ENCODE data around the gene SLC25A1.
"Not testable (repeated sequence)": the region's sequence is repeated elsewhere in the genome, so short reads cannot be mapped to it uniquely, and the experiment has no call there.

The SLC25A1 gene

DNA sequence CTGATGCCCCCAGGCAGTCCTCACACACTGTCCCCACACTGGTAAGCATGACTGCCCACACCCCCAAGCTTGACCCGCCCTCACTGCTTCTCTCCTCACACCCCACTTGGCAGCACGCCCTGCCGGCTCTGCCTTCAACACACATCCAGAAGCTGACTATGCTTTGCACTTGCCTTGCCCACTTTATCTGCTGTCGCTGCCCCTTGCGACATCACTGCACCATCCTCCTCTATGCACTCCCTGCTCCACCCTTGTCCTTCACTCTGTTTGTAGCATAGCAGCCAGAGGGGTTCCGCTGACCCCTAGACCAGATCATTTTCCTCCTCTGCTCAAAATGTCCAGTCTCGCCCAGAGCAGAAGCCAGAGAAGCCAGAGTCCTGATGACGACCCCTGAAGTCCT lies 25.3 kb upstream of the SLC25A1 start:
- DNase-seq, result no peak

DNA sequence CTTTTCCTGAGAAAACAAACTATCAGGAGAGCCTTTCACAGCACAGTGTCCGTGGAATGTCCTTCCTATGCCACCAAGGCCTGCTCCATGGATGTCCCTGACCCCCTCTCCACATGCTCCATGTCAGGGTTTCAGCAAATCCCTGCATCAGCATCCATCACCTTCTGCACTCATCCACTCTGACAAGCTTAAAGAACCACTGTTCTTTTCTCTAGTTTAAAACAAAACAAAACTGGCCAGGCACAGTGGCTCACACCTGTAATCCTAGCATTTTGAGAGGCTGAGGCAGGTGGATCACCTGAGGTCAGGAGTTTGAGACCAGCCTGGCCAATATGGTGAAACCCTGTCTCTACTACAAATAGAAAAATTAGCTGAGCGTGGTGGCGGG lies 24.3 kb upstream of the SLC25A1 start:
- not testable (repeated sequence) for DNase-seq

DNA sequence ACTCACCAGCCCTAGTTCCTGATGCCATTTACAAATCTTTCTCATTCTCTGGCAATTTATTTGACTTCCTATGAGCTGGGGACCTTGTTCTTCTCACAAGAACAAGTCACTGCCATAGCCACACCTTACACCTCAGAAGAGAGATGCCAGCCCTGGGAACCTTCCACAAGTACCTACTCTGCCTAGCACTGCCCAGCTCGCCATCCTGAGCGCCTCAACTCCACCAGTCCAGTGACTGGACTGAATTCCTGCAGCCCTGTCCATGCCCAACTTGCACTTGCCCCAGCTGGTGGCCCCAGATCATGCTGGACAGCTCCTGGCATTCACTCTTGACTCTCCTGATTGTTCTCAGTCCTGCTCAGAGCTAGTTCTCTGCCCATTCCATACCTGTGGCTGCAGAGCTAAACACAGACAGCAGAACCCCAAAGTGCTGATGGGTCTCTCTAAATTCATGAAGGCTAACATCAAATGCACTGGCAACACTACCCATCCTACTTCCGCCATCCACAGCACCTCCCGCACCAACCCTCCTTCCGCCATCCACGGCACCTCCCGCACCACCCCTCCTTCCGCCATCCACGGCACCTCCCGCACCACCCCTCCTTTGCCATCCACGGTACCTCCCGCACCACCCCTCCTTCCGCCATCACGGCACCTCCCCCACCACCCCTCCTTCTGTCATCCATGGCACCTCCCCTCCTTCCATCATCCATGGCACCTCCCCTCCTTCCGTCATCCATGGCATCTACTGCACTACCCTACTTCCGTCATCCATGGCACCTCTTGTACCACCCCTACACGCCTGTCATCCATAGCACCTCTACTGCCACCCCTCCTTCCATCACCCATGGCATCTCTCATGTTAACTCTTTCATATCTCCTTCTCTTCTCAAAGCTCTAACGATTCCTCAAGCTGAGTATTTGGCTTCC lies 23.6 kb upstream of the SLC25A1 start:
- DNase-seq, result no peak

DNA sequence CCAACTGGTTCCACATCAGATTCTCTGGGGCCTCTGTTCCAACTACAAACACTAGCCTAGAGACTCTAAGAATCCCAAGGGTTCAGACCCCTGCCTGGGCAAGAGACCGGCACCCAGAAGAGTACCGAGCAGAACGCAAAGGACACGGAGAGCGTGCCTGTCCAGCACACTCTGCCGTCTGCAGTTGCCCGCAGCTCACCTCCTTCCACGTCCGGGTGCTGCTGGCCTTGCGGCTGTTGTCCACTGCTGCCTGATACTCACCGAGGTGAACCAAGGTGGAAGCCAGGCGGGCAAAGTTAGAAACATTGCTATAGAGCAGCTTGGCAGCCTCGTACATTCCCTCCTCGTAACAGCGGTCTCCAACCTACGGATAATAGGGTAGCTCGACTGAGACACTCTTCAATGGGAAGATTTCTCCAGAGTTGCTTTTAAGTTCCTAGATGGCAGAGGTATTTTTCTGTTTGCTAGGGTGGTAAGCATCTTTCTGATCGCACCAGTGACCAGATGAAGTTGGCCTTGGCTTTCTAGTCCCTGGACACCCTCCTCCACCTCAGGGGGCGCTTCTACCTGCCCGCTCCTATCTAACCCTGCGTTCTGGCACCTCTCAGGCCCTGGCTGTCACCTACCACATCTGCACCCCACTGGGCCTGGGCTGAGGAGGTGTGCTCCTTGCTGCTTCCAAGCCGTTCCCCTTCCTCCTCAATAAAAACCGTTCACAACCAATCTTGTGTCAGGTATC lies 22.8 kb upstream of the SLC25A1 start:
- no peak for DNase-seq

DNA sequence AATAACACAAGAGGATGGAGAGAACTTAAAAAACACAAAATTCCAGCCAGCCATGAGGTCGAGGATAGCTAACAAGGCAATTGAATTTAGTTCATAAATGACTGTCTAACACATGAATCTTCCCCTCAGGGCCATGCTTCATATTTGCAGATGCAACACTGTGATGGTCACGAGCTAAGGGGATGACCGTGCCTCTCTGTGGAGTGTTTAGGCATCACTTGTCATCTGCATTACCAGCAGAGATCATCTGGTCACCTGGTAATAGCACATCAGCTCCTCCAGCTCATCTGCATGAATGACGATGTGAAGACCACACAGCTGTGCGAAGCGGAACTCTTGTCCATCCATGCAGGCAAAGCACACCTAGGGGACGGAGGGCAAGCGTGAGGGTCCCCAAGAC lies 20.9 kb upstream of the SLC25A1 start:
- no peak for DNase-seq

DNA sequence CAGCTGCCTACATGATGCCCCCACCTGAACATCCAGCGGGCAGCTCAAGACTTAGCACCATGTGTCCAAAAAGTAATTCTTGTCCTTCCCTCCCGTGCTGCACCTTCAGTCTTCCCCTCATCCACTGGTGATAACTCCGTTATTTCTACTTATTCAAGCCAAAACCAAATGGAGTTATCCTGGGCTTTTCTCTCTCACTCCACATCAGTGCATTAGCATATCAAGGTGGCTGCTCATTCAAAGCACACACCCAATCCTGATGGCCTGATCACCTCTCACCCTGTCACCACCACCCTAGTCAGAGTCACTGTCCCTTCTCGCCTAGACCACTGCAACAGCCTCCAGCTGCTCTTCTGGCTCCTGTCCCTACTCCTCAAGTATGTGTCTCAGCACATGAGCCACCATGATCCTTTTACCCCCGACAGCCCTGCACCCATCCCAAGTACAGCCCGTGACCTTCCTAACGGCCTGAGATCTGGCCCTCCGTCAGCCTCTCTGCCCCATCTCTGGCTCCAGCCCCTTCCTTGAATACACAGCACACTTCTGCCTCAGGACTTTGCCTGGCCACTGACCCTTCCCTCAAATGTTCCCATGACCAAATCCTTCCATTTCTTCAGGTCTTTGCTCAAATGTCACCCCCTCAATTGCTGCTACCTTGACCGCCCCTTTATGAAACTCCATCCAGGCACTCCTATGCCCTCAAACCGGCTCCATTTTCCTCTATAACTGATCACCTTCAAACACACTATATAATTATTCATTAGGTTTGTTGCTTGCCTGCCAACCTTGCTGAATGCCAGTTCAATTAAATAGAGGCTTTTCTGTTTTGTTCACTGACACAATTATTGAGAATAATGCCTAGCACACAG lies 19.7 kb upstream of the SLC25A1 start:
- no peak for DNase-seq

DNA sequence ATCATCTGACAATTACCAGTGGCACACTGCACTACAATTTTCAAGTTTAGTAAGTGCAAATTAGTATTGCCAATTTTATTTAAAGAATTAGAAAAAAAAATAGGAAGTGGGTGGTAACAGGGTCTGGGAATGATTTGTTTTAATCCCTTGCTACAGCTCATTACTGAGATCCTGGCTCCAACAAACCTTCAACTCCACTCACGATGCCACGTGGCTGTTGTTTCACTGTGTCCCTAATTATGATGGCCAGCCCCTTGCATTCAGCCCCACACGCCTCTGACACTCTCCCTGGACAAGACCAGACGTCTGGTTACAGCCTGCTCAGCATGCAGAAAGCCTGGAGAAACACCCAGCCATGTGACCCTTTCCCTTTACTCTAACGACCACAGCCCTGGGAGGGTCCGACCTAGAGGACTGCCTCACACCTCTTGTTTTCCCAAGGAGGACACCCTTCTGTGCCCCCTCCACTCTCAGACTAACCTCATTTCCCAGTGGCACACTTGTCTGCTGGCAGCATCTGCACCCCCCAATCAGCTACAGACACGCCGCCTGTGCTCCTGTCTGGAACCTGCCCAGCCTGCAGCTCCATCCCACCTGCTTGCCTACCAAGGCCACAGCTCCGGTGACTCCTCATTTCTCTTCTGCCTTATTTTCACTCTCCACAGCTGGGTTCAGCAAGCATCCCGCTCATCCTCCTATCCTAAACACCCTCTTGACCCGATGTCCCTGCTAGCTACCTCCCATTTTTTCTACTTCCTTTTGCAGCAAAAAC lies 18.5 kb upstream of the SLC25A1 start:
- DNase-seq, result no peak

DNA sequence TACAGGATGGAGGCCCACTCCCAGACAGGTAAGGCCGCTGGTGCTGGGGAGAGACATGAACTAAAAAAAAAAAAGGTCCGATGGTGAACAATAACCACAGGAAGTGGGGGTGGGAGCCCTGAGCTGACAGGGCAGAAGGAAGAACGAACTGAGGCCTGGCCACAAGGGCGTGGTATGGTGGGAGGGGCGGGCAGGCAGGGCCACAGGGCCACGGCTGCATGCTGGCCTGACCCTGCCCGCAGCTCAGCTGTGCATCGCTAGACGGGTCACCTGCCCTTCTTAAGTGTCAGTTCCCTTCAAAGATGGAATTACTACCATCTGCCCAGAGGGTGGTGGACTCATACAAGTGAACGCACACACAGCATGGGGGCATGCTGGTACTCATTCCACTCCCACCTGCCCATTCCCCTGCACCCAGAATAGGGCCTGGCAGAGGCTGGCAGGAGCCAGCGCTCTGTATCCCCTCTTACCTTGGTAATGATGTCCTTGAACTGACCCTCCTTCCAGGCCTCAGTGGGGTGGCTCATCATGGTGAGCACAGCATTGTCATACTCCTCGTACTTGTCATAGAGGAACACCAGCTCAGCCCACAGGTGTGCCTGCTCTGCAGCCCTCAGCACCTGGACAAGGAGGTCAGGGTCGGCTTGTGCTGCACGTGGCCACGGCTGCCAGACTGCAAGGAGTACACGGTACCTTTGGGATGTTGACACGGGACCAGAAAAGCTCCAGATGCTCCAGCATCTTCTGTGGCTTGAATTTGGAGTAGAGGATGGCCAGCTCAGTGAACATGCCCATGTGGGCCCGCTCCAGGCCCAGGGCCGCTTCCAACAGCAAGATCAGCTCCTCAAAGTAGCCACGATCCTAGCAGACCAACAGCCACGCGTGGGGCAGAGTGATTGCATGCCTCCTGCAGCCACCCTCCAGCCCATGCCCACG lies 17.5 kb upstream of the SLC25A1 start:
- DNase-seq, result no peak

DNA sequence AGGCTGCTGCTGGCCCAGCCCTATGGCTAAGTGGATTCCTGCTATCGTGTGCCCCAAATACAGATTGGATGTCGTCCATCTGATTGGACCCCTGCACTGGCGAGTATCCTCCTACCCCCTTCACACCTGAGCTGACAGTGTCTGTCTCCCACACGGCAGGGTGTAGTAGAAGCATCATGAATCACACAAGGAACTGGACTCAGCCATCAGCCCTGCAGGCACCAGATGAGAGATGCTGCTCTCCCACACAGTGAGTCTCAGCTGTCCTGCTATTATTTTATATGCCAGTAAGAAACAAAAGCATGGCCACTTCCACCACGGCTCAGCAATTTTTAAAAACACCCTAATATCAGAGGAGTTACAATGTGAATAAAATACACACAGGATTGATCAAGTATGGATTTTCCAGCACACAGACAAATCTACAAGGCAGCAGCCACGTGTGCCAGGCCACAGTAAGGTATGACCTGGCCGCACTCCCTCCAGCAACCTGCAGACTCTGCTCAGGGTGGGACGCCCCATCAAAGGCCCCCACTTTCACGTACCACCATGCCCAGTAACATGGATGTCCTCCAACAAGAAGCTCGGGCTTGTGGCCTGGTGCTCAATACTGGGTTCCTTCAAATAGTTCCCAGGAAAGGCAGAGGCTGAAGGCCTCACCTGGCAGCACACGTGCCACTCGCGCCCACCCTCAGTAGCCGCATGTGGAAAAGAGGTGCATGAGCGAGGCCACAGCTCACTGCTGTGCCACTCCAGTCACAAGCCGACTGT lies 16.4 kb upstream of the SLC25A1 start:
- DNase-seq, result no peak

DNA sequence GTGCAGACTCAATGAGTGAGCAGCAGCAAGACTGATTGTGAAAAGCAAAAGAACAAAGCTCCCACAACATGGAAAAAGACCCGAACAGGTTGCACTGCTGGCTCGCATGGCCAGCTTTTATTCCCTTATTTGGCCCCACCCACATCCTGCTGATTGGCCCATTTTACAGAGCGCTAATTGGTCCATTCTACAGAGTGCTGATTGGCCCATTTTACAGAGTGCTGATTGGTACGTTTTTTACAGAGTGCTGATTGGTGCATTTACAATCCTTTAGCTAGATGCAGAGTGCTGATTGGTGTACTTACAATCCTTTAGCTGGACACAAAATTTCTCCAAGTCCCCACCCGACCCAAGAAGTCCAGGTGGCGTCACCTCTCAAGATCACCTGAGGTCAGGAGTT lies 15.3 kb upstream of the SLC25A1 start:
- no peak for DNase-seq

DNA sequence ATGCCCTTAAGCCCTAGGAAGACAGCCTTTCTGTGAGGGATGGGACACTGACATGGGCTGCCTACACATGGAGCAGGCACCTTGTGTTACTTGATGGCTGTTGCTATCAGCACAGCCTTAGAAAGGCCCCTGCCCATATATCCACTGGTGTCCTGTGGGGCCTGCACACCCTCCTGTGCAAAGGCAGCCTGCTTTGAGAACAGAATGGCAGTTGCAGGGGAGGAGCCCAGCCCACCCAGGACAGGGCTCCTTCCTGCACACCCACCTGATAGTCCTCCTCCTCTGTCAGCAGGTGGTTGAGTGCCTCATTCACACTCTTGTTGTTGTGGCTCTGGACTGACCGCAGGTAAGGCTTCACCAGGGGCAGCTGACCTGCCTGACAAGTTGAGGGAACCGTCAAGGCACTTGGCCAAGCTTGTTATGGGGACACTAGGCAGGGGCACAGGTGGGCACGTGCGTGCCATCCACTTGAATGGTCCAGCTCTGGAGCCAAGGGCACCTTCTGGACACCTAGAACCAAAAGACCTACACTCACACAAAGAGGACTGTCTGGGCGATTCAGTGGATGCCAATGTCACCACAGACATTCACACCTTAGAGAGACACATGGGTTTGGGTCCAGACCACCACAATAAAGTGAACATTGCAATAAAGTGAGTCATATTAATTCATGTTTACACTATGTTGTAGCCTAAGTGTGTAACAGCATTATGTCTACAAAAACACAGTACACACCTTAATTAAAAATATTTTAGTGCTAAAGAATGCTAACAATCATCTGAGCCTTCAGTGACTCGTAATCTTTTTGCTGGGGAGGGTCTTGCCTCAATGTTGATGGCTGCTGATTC lies 9.4 kb upstream of the SLC25A1 start:
- no peak for DNase-seq

DNA sequence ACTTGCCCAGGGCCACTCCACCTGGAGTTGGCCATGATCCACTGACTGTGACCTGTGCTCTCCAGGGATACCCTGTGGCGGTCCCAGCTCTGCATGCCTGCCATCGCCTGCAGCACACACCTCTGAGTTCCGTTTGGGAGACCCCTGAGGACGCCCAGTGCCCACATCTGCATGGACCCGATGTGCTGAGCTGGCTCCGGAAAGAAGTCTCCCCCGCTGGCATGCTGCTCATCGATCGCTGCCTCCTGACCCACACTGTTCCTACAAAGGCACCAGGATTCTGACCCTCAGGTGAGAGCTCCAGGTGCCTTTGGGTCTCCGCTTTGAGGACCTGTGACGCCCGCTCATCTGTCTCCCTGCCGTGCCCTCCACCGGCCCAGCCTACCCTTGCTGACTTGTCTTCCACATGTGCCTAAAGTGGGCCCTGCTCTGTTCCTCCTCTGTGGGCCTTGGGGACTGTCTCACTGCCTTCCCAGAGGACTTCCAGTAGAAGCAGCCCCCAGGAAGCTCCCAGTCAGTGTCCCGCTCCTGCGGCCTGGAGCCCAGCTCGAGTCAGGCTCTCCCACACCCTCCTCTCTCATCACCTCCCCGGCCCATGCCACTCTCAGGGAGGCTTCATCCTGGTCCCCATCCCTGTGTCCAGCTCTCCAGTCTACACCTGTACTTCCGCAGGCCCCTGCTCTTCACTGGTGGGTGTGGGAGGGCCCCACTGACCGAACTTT lies 5.9 kb upstream of the SLC25A1 start:
- DNase-seq, result no peak

DNA sequence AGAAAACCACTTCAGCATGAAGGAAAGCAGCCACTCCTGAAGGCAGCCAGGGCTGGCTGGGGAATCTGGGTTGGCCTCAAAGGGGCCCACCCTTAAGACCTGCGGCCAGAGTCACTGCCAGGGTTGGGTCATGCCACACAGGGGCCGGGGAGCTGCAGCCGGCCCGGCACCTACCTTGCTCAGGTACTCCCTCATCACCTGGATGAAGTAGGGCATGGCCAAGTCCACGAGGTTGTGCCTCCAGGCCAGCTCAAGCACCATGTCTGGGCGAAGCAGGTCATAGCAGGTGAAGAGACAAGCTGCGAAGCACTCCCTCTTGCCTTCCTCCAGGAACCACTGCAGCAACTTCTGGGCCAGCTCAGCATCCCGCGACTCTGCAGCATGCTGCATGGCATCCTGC lies 4.7 kb upstream of the SLC25A1 start:
- DNase-seq, result no peak

DNA sequence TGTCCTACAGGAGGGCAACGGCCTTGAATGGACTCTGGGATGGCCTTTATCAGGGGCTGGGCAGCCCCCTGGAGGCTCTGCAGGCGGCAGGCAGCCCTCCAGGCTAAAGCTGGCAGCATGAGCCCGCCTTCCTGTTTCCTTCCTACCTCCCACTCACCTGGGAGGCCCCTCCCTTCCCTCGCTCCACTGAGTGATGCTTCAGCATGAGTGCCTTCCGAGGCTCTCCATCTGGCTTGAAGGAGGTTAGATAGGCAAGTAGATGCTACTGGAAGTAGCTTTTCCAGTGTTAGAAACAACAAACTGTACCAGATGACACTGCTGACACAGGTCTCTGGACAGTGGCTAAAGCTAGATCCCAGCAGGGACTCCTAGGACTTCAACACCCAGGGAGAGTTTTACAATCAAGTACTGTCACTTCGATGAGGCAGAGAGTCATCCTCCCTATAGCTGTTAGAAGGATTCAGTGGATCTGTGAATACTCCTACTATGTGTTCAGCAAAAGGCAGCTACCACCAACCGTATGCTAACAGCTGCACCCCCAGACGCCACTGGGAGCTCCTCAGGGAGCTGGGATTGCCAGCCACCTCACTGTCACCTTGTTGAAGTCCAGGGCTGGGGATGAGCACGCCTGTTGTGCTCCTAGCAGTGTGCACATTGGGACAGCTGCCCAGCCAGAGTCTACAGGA lies 4.1 kb upstream of the SLC25A1 start:
- DNase-seq, result no peak

DNA sequence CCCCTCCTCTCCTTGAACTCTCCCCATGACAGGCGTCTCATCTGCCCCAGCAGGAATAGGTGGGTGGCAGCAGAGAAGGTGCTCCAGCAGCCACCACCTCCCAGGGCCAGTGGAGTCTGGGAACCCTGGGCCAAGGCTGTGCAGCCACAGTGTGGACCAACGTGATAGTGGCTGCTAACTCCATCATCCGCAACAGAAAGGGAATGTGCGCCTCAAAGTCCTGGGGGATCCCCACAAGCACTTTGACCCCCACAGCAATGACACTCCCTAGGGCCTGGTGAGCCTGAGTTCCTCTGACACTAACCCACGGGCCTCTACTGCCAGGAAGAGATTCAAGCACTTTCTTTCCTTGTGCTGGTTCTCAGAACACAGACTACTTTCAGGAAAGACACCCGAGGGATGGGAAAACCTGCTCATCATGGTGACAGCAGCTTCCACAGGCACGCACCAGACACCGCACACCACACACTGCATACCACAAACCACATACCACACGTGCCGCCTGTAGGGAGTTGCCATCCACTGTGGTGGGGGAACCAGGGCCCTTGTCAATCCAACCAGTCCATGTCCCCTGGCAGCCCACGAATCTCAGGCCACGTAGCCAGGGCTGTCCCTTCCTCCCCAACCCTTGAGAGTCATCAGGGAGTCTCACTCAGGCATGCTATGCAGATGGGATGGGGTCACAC lies 3.4 kb upstream of the SLC25A1 start:
- DNase-seq, result no peak

DNA sequence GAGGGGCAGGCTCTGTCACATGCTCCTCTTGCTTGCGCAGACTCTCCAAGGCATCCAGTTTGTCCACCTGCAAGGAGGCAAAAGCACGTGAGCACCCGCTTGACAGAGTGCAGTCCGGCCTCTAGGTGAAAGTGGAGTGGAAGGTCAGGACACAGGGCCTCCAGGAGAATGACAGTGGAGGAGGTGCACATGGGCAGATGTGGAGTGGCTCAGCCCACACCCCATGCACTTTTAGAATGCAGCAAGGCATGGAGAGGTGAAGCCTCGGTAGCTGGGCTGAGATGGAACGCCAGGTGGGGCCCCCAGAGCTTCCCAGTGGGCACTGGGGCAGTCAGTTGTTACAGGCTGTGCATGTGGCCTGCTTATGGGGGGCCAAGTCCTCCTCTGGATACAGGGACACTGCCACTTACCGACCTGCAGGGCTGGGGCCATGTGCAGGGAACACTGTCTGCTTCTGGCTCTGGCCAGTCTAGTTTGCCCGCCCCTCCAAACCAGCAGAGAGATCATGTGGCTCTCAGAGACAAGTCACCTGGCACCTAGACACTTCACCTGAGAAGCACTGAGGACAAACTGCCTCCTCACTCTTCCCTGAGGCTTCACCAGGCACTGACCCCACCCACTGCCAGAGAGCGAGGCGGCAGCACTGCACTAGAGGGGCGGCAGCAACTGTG lies 2.3 kb upstream of the SLC25A1 start:
- no peak for DNase-seq

DNA sequence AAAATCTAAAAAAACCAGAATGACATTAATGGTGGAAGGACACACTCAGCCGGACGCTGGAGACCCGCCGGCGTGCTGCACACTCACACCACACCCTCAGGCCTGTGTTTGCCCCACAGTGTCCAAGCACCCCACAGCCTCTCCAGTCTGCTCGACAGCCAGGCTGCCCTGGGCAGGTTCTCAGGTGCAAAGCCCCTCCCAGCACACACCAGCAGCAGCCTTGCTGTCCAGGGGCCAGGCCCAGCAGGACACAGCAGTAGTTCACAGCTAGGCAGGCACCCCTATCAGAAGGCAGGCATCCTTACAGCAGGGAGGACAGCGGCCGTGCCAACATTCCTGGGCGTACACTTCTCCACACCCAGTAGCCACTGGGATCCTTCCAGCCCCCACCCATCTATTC lies 1.7 kb upstream of the SLC25A1 start:
- DNase-seq, result no peak
